HepG2 (cell line): ENCODE data around the gene RABL6. TPM values are rescaled to one million over a fixed set of nuclear protein-coding genes. Genes with fewer than 3 reads are reported as not detected.
"Not testable (repeated sequence)": the region's sequence is repeated elsewhere in the genome, so short reads cannot be mapped to it uniquely, and the experiment has no call there.

Experiments
- CEBPG ChIP-seq: IDR thresholded peaks from 2 replicates; pipeline ENCODE4 v1.6.1; 2016
- FOXA3 ChIP-seq: IDR thresholded peaks from 2 replicates; pipeline ENCODE4 v1.6.1; 2016; ENCODE audit warnings: missing genetic modification reagents, missing compliant biosample characterization
- RBFOX2 ChIP-seq: fragments of 200-400 bp; formaldehyde crosslinking; IDR thresholded peaks from 2 replicates; pipeline ENCODE4 v1.6.1; 2017; ENCODE audit warnings: low read depth, mild to moderate bottlenecking, low read length
- RXRB ChIP-seq: IDR thresholded peaks from 2 replicates; pipeline ENCODE4 v1.6.1; 2016; ENCODE audit warnings: borderline replicate concordance, missing genetic modification reagents, missing compliant biosample characterization
- SOX13 ChIP-seq, 3 experiments: fragments of 450-650 bp in 1 of 3; sonication (generic) in 1 of 3; formaldehyde crosslinking in 1 of 3; IDR thresholded peaks in 2 of 3; conservative IDR thresholded peaks in 1 of 3; 2 replicates each; pipeline versions ENCODE4 v1.5.0 to v1.6.1; 2016 to 2020; ENCODE audit warnings: antibody characterized with exemption in 1 of 3, mild to moderate bottlenecking in 1 of 3, missing compliant biosample characterization in 1 of 3, missing genetic modification reagents in 1 of 3, moderate library complexity in 1 of 3
- polyA plus RNA-seq, 8 experiments: library from polyadenylated mRNA; depleted of rRNA in 3 of 8; stranded (reverse) in 7 of 8; unstranded in 1 of 8; fragments of >200 nt; fragmentation: Illumina TruSeq in 4 of 8; extraction: Trizol in 4 of 8; gene quantifications; 2 replicates each; pipeline versions ENCODE4 v1.2.1 to v1.2.3, GENCODE V29; 2011 to 2016; ENCODE audit warnings: low read depth in 4 of 8, missing spikeins in 1 of 8, mixed read lengths in 1 of 8; ENCODE audit not compliant: insufficient read depth in 1 of 8
- total RNA-seq, 5 experiments: library from RNA; depleted of rRNA; stranded (reverse); fragments of >200 nt; fragmentation: Illumina TruSeq; extraction: Trizol; gene quantifications; 2 replicates each; pipeline ENCODE4 v1.2.3, GENCODE V29; 2016; ENCODE audit warnings: low read depth in 1 of 5
- TF ChIP-seq, protein P1 (sequence below): sonication (generic); formaldehyde crosslinking; IDR thresholded peaks from 2 replicates; pipeline ENCODE4 v1.4.0; 2020; ENCODE audit warnings: missing genetic modification reagents, borderline replicate concordance
- TF ChIP-seq, protein P2 (sequence below): sonication (generic); formaldehyde crosslinking; IDR thresholded peaks from 2 replicates; pipeline ENCODE4 v1.4.0; 2020; ENCODE audit warnings: mild to moderate bottlenecking, missing genetic modification reagents, borderline replicate concordance
- TF ChIP-seq, protein P3 (sequence below): sonication (generic); formaldehyde crosslinking; IDR thresholded peaks from 2 replicates; pipeline ENCODE4 v1.4.0; 2020; ENCODE audit warnings: missing genetic modification reagents
- TF ChIP-seq, protein P4 (sequence below): sonication (generic); formaldehyde crosslinking; IDR thresholded peaks from 2 replicates; pipeline ENCODE4 v1.4.0; 2020; ENCODE audit warnings: missing genetic modification reagents
- TF ChIP-seq, protein P5 (sequence below): IDR thresholded peaks from 2 replicates; pipeline ENCODE4 v1.6.1; 2016

Gene RABL6
- total and polyA plus RNA-seq, 2 of the 13 experiments (the other 11 are each of a cell fraction or from before 2014, with no cell fraction given): 81.5 to 125 TPM

DNA sequence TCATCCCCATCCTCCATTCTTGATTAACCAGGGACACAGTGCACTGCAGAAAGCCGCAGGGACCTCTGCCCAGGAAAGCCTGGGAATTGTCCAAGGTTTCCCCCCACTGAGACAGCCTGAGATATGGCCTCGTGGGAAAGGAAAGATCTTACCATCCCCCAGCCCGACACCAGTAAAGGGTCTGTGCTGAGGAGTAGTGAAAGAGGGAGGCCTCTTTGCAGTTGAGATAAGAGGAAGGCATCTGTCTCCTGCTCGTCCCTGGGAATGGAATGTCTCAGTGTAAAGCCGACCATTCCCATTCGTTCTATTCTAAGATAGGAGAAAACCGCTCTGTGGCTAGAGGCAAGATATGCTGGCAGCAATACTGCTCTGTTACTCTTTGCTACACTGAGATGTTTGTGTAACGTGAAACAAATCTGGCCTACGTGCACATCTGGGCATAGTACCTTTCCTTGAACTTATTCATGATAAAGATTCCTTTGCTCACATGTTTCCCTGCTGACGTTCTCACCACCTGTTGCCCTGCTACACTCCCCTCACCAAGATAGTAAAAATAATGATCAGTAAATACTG lies 10.9 kb upstream of the RABL6 start (continued):
- TF ChIP-seq, protein P1, sequence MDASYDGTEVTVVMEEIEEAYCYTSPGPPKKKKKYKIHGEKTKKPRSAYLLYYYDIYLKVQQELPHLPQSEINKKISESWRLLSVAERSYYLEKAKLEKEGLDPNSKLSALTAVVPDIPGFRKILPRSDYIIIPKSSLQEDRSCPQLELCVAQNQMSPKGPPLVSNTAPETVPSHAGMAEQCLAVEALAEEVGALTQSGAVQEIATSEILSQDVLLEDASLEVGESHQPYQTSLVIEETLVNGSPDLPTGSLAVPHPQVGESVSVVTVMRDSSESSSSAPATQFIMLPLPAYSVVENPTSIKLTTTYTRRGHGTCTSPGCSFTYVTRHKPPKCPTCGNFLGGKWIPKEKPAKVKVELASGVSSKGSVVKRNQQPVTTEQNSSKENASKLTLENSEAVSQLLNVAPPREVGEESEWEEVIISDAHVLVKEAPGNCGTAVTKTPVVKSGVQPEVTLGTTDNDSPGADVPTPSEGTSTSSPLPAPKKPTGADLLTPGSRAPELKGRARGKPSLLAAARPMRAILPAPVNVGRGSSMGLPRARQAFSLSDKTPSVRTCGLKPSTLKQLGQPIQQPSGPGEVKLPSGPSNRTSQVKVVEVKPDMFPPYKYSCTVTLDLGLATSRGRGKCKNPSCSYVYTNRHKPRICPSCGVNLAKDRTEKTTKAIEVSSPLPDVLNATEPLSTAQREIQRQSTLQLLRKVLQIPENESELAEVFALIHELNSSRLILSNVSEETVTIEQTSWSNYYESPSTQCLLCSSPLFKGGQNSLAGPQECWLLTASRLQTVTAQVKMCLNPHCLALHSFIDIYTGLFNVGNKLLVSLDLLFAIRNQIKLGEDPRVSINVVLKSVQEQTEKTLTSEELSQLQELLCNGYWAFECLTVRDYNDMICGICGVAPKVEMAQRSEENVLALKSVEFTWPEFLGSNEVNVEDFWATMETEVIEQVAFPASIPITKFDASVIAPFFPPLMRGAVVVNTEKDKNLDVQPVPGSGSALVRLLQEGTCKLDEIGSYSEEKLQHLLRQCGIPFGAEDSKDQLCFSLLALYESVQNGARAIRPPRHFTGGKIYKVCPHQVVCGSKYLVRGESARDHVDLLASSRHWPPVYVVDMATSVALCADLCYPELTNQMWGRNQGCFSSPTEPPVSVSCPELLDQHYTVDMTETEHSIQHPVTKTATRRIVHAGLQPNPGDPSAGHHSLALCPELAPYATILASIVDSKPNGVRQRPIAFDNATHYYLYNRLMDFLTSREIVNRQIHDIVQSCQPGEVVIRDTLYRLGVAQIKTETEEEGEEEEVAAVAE (CRISPR knock-in tag): 0 out of 2 replicates have a peak, but pooled peaks have one; percentile 36
- TF ChIP-seq, protein P2, sequence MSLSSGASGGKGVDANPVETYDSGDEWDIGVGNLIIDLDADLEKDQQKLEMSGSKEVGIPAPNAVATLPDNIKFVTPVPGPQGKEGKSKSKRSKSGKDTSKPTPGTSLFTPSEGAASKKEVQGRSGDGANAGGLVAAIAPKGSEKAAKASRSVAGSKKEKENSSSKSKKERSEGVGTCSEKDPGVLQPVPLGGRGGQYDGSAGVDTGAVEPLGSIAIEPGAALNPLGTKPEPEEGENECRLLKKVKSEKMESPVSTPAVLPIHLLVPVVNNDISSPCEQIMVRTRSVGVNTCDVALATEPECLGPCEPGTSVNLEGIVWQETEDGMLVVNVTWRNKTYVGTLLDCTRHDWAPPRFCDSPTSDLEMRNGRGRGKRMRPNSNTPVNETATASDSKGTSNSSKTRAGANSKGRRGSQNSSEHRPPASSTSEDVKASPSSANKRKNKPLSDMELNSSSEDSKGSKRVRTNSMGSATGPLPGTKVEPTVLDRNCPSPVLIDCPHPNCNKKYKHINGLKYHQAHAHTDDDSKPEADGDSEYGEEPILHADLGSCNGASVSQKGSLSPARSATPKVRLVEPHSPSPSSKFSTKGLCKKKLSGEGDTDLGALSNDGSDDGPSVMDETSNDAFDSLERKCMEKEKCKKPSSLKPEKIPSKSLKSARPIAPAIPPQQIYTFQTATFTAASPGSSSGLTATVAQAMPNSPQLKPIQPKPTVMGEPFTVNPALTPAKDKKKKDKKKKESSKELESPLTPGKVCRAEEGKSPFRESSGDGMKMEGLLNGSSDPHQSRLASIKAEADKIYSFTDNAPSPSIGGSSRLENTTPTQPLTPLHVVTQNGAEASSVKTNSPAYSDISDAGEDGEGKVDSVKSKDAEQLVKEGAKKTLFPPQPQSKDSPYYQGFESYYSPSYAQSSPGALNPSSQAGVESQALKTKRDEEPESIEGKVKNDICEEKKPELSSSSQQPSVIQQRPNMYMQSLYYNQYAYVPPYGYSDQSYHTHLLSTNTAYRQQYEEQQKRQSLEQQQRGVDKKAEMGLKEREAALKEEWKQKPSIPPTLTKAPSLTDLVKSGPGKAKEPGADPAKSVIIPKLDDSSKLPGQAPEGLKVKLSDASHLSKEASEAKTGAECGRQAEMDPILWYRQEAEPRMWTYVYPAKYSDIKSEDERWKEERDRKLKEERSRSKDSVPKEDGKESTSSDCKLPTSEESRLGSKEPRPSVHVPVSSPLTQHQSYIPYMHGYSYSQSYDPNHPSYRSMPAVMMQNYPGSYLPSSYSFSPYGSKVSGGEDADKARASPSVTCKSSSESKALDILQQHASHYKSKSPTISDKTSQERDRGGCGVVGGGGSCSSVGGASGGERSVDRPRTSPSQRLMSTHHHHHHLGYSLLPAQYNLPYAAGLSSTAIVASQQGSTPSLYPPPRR (CRISPR knock-in tag): 0 out of 2 replicates have a peak, but pooled peaks have one; percentile 5
- TF ChIP-seq FOXA3 (CRISPR knock-in tag) (peak; percentile 49; the same call in 1 of the 2 replicates), CEBPG (CRISPR knock-in tag) (0 out of 2 replicates have a peak, but pooled peaks have one; percentile 19), RXRB (CRISPR knock-in tag) (peak; percentile 38; the same call in 1 of the 2 replicates), RBFOX2 (peak; percentile 49; the same call in 1 of the 2 replicates), SOX13 (IDR thresholded peaks at IDR 0.05) (0 out of 2 replicates have a peak, but pooled peaks have one; percentile 12)
- TF ChIP-seq, protein P3, sequence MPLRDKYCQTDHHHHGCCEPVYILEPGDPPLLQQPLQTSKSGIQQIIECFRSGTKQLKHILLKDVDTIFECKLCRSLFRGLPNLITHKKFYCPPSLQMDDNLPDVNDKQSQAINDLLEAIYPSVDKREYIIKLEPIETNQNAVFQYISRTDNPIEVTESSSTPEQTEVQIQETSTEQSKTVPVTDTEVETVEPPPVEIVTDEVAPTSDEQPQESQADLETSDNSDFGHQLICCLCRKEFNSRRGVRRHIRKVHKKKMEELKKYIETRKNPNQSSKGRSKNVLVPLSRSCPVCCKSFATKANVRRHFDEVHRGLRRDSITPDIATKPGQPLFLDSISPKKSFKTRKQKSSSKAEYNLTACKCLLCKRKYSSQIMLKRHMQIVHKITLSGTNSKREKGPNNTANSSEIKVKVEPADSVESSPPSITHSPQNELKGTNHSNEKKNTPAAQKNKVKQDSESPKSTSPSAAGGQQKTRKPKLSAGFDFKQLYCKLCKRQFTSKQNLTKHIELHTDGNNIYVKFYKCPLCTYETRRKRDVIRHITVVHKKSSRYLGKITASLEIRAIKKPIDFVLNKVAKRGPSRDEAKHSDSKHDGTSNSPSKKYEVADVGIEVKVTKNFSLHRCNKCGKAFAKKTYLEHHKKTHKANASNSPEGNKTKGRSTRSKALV (CRISPR knock-in tag): 0 out of 2 replicates have a peak, but pooled peaks have one; percentile 17
- TF ChIP-seq, protein P4, sequence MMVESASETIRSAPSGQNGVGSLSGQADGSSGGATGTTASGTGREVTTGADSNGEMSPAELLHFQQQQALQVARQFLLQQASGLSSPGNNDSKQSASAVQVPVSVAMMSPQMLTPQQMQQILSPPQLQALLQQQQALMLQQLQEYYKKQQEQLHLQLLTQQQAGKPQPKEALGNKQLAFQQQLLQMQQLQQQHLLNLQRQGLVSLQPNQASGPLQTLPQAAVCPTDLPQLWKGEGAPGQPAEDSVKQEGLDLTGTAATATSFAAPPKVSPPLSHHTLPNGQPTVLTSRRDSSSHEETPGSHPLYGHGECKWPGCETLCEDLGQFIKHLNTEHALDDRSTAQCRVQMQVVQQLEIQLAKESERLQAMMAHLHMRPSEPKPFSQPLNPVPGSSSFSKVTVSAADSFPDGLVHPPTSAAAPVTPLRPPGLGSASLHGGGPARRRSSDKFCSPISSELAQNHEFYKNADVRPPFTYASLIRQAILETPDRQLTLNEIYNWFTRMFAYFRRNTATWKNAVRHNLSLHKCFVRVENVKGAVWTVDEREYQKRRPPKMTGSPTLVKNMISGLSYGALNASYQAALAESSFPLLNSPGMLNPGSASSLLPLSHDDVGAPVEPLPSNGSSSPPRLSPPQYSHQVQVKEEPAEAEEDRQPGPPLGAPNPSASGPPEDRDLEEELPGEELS: peak; percentile 34; the same call in 1 of the 2 replicates
- TF ChIP-seq, protein P5, sequence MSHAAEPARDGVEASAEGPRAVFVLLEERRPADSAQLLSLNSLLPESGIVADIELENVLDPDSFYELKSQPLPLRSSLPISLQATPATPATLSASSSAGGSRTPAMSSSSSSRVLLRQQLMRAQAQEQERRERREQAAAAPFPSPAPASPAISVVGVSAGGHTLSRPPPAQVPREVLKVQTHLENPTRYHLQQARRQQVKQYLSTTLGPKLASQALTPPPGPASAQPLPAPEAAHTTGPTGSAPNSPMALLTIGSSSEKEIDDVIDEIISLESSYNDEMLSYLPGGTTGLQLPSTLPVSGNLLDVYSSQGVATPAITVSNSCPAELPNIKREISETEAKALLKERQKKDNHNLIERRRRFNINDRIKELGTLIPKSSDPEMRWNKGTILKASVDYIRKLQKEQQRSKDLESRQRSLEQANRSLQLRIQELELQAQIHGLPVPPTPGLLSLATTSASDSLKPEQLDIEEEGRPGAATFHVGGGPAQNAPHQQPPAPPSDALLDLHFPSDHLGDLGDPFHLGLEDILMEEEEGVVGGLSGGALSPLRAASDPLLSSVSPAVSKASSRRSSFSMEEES (CRISPR knock-in tag): peak; percentile 40; the same call in 1 of the 2 replicates
- not testable (repeated sequence) for TF ChIP-seq SOX13 (CRISPR knock-in tag; conservative IDR thresholded peaks at IDR 0.05 in 1 of 2, IDR thresholded peaks at IDR 0.05 in 1 of 2)
